ENCODE measurements around the gene SRGAP3. TPM values are rescaled to one million over a fixed set of nuclear protein-coding genes. Genes with fewer than 3 reads are reported as not detected.

Gene SRGAP3
- total RNA-seq, 2 experiments from 2014 or later: 2.8 to 3.2 TPM

- CTCF ChIA-PET: no interaction called here
- POLR2A ChIA-PET: no interaction called here
- H3K27ac Mint-ChIP-seq: no peak overlapping the region
Measured at GRCh38 chr3:9185701-9186100, 63.7 kb downstream of the SRGAP3 start.

DNA sequence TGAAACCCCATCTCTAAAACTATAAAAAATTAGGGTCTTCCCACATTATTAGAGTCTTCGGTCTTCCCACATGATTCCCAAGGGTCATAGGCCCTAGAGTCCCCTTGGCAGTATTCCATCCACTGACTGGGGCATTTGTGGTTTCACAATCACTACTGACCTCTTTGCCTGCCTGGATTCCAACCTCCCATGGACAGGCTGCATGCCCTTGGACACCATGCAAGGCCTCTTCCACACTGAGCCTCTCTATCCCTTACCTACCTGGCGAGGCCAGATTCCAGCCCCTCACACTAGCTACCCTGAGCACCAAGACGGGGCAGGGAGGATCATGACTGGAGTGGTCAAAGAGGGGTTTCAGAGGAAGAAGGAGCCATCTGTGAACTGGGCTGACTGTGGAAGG, 64.4 kb downstream of the SRGAP3 start:
- ATAC-seq (ENCODE audit: poor library complexity): no peak
- intact Hi-C loops (cut with DNase I, micrococcal nuclease): no loop called here
- Mint-ChIP-seq H3K9me3 (no peaks in the 10 kb centered on the region), H3K27me3 (no peaks in the 10 kb centered on the region), H3K36me3 (ENCODE audit: low read depth) (no peaks in the 10 kb centered on the region), H3K27ac (no peak overlapping the region), H3K4me1 (ENCODE audit: low read depth) (peaks cover 14% of the 10 kb centered on the region), H3K4me3 (no peak overlapping the region)
- Histone ChIP-seq H3K36me3 (ENCODE audit: insufficient read depth, low read length) (no peaks in the 10 kb centered on the region), H3K4me1 (ENCODE audit: insufficient read depth, low read length) (peaks cover 10% of the 10 kb centered on the region), H3K27ac (ENCODE audit: low read depth in 1 of 2, low read length in 2 of 2) (no peak overlapping the region), H3K27me3 (ENCODE audit: control insufficient read depth in 1 of 2, insufficient read depth in 2 of 2, low read length in 2 of 2) (no peaks in the 10 kb centered on the region), H3K4me3 (ENCODE audit: low read length) (no peak overlapping the region), H3K9me3 (ENCODE audit: control insufficient read depth in 1 of 2, insufficient read depth in 1 of 2, low read length in 2 of 2) (no peaks in the 10 kb centered on the region)
- CTCF ChIA-PET: no interaction called here
- DNase-seq: no peak
- POLR2A ChIA-PET: no interaction called here
- TF ChIP-seq CTCF (IDR thresholded peaks at IDR 0.05): no peak

More at GRCh38 chr3:9185701-9186100, 63.7 kb downstream of the SRGAP3 start:
- DNase-seq (no peak), ATAC-seq (ENCODE audit: poor library complexity) (no peak)
- no peak for TF ChIP-seq CTCF (IDR thresholded peaks at IDR 0.05)
- peaks cover 4% of the 10 kb centered on the region for H3K4me1 ChIP-seq (ENCODE audit: insufficient read depth, low read length)
- no peak overlapping the region for H3K4me3 ChIP-seq (ENCODE audit: low read length)
- no peak overlapping the region for H3K4me3 Mint-ChIP-seq
- intact Hi-C loops (cut with DNase I, micrococcal nuclease): no loop called here
- H3K27me3 ChIP-seq (ENCODE audit: control insufficient read depth in 1 of 2, insufficient read depth in 2 of 2, low read length in 2 of 2): no peaks in the 10 kb centered on the region
- H3K27ac ChIP-seq (ENCODE audit: low read depth in 1 of 2, low read length in 2 of 2): no peak overlapping the region
- no peaks in the 10 kb centered on the region for H3K27me3 Mint-ChIP-seq
- H3K4me1 Mint-ChIP-seq (ENCODE audit: low read depth): peaks cover 8% of the 10 kb centered on the region
- no peaks in the 10 kb centered on the region for H3K9me3 Mint-ChIP-seq
- H3K9me3 ChIP-seq (ENCODE audit: control insufficient read depth in 1 of 2, insufficient read depth in 1 of 2, low read length in 2 of 2): no peaks in the 10 kb centered on the region
- H3K36me3 ChIP-seq (ENCODE audit: insufficient read depth, low read length): no peaks in the 10 kb centered on the region
- no peaks in the 10 kb centered on the region for H3K36me3 Mint-ChIP-seq (ENCODE audit: low read depth)

DNA sequence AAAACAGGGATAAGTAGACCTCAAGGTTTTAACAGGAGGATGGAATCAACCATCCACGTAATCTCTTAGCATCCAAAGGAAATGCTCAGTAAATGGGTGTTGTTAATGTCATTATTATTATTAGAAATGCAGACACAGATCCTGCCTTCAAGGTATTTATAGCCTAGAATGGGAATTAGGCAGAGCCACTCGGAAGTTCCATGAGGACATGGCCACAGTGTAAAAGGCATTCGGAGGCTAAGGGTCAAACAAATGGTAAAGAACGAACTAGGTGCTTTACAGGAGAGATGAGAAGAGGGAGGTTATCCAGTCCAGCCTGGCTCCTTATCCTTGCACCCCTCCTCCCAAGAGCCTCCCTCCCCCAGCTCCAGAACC, 65.0 kb downstream of the SRGAP3 start:
- H3K9me3 Mint-ChIP-seq: no peaks in the 10 kb centered on the region
- H3K27me3 Mint-ChIP-seq: no peaks in the 10 kb centered on the region
- ATAC-seq (ENCODE audit: poor library complexity): no peak
- no peak overlapping the region for H3K4me3 Mint-ChIP-seq
- H3K27me3 ChIP-seq (ENCODE audit: control insufficient read depth in 1 of 2, insufficient read depth in 2 of 2, low read length in 2 of 2): no peaks in the 10 kb centered on the region
- ChIA-PET POLR2A (no interaction called here), CTCF (no interaction called here)
- H3K27ac Mint-ChIP-seq: no peak overlapping the region
- H3K27ac ChIP-seq (ENCODE audit: low read depth in 1 of 2, low read length in 2 of 2): no peak overlapping the region
- no peak for TF ChIP-seq CTCF (IDR thresholded peaks at IDR 0.05)
- H3K36me3 ChIP-seq (ENCODE audit: insufficient read depth, low read length): no peaks in the 10 kb centered on the region
- intact Hi-C loops (cut with DNase I, micrococcal nuclease): no loop called here
- H3K4me1 ChIP-seq (ENCODE audit: insufficient read depth, low read length): peaks cover 16% of the 10 kb centered on the region
- peaks cover 20% of the 10 kb centered on the region for H3K4me1 Mint-ChIP-seq (ENCODE audit: low read depth)
- H3K4me3 ChIP-seq (ENCODE audit: low read length): no peak overlapping the region
- no peak for DNase-seq
- no peaks in the 10 kb centered on the region for H3K9me3 ChIP-seq (ENCODE audit: control insufficient read depth in 1 of 2, insufficient read depth in 1 of 2, low read length in 2 of 2)
- no peaks in the 10 kb centered on the region for H3K36me3 Mint-ChIP-seq (ENCODE audit: low read depth)
